Measurements from ENCODE around the gene SDC3.
"Not testable (repeated sequence)": the region's sequence is repeated elsewhere in the genome, so short reads cannot be mapped to it uniquely, and the experiment has no call there.

Gene SDC3, protein sequence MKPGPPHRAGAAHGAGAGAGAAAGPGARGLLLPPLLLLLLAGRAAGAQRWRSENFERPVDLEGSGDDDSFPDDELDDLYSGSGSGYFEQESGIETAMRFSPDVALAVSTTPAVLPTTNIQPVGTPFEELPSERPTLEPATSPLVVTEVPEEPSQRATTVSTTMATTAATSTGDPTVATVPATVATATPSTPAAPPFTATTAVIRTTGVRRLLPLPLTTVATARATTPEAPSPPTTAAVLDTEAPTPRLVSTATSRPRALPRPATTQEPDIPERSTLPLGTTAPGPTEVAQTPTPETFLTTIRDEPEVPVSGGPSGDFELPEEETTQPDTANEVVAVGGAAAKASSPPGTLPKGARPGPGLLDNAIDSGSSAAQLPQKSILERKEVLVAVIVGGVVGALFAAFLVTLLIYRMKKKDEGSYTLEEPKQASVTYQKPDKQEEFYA

DNA sequence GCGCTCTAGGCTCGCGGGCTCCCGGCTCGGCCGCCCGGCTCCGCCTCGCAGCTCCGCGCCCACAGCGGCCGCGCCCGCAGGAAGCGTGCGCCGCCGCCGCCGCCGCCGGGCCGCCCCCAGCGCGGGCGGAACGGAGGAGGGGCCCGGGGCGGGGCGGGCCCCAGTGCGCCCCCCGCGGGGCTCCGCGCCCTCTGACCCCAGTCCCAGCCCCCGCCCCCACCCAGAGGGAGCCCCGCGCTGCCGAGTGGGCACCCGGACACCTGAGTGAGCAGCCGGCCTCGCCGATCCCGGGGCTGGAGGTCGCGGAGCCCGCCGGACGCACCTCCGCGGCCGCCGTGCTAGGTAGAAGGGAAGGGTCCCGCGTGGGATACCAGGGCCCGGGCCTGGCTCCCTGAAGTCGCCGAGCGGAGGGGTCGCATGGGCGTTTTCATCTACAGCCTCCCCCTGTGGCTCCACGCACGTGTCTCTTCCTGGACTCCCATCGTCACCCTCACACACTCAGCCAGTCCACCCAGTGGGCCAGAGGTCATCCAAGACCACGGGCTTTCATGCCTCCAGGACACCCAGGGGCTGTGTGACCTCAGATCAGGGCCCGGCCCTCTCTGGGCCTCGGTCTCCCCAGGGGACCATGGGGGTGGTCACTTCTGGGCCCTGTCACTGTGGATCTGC lies at the start of gene SDC3:
Gene SDC3, minus strand, starts transcription at position 63 of the 669 bp plus-strand sequence. CDS start 172 bp downstream, outside the sequence.
- peak; percentile 27 for DNase-seq

DNA sequence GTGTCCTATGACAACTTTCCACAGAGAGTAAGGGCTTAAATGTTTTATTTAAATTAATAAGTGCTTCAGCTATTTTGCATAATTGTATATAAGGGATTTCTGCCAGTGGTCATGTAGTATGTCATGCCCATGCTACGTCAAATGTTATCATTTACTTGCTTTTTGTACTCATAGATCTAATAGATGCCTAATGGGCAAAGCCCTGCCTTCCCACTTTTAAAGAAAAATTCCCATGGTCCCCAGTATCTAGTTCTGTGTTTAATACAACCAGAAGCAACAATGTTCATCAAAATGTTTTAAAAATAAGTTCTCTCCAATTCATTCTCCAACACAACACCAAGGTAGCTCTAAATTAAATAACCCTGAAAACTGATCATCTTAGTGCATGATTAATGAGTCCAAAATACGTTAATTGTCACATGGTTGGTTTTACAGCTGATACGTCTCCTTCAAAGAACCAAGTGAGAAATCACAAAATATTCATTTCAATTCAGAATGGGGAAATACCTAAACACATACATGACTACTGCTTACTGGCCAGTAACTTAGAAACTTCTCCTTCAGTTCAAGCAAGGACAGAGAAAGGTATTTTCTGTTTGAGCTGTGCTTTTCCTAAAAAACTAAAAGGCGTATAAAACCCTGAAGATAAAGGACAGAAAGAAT lies 49.1 kb upstream of the SDC3 start:
- no peak for DNase-seq

DNA sequence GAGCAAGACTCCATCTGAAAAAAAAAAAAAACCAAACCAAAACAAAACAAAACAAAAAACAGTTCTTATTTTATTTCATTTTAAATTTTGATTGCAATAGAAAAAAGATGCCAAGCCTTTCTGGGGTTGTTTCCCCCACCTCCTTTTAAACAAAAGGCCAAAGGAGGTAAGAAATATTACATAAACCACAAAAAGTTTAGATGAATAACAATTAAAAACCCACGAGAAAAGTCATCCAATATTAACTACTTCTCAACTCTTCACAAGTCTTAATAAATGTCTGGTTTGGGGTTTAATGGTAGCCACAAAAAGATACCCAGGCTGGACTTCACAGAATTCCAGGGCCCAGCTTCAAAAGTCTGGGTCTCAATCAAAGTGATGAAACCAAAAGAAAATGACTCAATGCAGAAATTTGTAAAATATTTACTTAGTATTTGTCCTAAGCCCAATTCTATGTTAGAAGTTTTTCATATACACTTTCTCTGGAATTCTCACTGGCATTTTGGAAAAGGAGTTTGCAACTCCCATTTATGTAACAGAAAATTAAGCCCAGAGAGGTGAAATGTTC lies 47.0 kb upstream of the SDC3 start:
- no peak for DNase-seq

DNA sequence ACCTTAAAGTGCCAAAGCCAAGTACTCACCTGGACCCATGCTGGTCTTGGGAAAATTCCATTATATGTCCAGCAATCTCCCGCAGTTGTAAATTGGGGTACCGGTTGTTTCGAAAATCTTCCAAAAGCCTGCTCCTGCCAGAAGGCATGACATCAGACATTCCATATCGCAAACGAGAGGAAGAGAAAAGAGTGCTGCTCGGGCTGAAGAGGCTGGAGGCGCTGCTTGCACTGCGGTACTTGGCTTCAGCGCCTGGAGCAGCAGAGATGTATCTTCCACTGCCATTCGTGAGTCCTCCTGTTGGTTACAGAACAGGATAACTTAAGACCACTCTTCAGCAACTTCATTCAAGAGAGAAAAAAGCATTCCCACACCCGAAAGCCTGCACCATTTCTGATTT lies 45.1 kb upstream of the SDC3 start:
- DNase-seq, result no peak

DNA sequence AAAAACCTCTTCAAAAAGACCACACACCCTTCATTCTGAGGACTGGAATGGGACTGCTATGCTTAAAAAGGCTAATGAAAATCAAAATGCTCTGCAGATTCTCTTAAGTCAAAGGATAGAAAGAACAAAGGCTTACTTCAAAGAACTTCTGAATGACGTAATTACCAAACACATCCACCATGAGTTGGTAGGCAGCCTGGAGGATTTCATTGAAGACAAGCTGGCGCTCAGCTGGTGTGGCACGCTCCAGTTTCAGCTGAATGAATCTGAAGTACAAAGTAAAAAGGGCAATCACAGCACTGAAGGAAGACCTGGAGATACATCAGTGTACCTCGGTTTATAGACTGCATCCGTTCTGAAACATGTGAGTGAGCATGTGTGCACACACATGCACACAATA lies 43.5 kb upstream of the SDC3 start:
- no peak for DNase-seq

DNA sequence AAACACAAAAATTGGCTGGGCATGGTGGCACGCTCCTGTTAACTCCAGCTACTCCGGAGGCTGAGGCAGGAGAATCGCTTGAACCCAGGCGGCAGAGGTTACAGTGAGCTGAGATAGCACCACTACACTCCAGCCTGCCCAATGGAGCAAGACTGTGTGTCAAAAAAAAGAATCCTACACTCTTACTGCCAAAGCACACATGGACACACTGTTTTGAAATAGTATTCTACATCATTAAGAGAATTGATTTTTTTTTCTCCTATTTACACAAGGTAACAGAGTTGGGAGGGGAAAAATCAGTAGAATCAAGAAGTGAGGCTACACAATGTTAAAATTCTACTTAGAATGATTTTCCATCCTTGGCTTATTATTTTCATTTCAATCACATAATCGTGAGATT lies 42.1 kb upstream of the SDC3 start:
- no peak for DNase-seq

DNA sequence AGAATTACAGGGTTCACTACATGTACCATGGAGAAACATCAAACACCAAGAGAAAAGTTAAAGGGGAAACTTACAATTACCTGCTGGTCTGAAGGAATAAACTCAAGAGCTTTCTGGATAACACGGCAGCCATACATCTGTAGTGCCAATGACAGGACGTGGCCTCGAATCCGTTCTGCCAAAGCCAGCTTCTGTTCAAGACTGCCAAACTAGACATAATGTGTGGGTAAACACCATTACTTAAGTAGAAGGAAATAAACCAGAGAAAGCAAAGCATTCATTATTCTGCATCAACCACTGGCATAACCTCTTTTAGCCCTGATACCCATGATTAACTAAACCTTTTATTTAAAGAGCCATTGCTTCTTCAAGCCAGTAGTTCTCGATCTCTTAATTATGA lies 41.5 kb upstream of the SDC3 start:
- no peak for DNase-seq

DNA sequence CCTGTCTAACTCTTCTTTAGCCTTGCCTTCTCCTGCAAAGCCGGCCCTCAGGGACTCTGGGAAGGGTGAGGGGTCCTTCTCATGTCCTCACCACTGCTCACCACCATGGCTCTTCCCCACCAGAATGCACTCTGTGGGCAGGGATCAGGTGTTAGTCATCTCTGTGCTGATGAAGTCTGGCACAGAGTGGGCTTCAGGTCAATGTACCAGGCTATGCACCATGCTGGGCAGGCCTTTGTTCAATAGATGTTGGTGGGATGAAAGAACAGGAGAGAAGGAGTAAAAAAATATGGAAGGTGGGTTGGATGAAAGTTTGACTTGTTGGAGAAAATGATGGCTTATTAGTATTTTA lies 40.9 kb upstream of the SDC3 start:
- not testable (repeated sequence) for DNase-seq

DNA sequence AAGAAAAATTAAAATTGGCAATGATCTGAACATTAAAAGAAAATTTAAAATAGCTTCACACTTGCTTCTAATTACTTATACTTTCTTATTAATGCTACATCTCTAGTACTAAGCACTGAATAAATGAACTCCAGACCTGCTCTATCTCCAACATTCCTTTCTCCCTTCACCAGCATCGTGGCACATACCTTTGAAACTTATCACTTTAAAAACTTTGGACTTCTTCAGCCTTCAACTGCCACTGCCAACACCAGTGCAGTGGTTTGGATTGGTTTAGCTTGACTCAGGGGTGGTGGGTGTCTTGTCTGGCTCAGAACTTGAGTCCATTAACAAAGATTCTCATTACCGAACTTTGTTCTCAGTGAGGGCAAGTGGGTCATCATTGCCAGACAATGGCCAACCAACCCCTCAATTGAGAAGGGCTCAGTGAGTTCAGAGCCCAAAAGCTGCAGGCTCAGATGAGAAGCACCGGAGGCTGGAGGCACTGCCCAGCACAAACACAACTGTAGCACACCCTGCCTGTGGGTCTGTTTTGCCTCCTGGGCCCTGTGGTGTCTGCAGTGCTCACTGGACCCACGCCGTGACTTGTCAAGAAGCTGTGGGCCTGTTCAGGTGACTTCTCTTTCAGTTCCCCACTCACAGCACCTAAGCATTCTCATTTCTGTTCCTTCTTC lies 40.4 kb upstream of the SDC3 start:
- not testable (repeated sequence) for DNase-seq

DNA sequence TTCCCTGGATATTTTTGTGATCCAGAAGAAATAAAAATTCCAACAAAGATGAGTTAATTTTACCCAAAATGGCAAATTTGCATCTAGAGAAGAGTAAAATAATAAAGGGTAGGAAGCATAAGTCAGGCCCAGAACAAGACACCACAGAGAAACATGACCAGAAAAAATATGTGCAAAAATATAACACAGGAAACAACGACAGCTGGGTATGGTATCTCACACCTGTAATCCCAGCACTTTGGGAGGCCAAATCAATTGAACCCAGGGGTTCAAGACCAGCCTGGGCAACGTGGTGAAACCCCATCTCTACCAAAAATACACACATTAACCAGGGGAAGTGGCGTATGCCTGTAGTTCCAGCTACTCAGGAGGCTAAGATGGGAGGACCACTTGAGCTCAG lies 39.7 kb upstream of the SDC3 start:
- no peak for DNase-seq

DNA sequence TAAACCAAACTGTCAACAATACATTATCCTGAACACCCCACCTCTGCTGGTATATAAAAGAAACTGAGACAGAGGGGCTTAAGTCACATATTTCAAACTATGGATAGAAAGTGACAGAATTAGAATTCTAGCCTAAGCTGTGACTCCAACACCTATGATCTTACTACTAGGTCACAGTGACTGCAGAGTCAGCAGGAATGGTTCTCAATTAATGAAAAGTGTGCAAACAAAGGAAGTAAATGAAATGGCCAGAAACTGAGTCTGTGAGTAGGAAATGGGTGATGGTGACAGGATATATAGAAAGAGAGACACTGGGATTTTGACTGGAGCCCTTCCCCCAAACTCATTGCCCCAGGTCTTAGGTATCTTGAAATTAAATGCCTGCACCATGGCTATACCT lies 38.7 kb upstream of the SDC3 start:
- DNase-seq, result no peak

DNA sequence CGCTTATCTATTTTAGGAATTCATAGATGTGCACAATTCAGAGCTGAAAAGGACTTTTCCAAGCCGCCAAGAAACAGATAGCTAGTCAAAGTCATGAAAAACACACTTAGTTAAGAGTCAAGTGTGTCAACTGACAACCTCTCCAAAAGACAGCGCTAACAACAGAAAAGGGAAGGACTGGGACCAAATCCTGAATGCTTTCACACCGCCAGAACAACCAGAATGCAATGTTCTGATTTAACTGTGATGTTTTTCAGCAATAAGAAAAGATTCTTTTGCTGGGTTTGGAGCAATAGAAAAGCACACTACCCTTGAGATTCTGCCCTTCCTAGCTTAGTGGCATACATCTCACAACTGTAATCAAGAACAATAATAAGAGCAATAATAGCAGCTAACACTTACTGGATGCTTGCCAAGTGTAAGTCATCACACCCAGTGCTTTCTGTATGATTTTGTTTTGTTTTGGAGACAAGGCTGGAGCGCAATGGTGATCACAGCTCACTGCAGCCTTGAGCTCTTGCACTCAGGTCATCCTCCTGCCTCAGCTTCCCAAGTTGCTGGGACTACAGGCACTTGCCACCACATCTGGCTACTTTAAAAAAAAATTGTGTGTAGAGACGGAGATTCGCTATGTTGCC lies 33.9 kb upstream of the SDC3 start:
- no peak for DNase-seq

DNA sequence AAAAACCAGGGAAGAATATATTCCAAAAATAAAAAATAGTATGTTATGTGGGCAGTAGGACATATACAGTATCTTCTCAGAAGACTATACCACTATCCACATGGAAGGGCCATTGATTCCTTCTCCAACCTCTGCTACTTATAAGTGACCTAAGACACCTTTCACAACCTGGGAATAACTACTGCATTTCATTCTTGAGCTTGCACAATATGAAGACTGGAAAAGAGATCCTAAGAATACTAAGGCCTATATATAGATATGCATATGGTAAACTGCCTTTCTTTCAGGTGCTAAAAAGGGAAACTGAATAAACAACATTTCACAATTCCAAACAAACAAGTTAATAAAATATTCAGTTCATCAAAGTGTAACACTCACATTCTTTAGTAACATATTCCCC lies 32.0 kb upstream of the SDC3 start:
- DNase-seq, result no peak

DNA sequence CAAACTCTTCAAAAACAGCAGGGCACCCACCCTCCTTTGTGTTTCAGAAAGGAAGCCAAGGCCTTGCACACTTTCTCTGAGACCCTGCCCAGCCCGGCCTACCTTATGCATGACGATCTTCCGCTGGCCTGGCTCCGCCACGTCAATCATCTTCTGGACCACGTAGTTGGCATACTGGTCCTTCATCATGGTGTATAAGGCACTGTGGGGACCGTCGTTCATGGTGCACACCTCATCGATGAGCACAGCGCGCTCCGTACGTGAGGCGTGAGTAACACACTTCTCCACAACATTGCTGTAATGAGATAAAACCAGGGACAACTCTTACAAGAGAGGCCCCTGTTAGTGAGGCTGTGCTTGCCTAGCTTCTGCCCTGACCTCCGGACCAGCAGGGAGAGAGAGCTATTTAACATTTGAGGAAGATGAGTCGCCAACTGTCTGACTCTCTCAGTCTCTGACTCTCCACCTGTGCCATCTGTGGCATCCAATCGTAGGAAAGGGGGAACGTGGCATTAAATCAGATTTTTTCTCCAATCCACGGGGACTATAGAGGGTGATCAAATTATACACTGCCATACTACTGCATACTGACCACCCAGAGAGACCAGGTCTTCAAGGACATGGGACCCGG lies 28.1 kb upstream of the SDC3 start:
- DNase-seq, result no peak

DNA sequence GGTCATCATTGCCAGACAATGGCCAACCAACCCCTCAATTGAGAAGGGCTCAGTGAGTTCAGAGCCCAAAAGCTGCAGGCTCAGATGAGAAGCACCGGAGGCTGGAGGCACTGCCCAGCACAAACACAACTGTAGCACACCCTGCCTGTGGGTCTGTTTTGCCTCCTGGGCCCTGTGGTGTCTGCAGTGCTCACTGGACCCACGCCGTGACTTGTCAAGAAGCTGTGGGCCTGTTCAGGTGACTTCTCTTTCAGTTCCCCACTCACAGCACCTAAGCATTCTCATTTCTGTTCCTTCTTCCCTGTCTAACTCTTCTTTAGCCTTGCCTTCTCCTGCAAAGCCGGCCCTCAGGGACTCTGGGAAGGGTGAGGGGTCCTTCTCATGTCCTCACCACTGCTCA lies 27.2 kb upstream of the SDC3 start:
- DNase-seq, result not testable (repeated sequence)

DNA sequence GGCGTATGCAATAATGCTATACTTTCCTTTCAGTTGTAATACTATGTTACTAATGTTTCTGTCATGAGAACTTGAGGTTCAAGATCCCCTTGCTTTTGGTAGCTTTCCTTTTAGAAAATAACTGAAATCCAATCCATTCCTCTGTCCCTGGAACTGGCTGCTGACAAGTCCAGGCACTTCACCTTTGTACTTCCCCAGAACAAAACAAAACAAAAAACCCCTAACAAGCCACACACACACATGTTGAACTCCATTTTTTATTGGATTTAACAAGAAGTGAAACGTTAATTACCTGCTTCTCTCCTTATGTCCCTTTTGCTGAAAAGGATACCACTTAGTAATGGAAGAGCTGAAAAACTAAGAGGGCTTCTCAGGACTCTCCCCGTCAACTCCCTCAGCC lies 26.1 kb upstream of the SDC3 start:
- DNase-seq, result no peak

DNA sequence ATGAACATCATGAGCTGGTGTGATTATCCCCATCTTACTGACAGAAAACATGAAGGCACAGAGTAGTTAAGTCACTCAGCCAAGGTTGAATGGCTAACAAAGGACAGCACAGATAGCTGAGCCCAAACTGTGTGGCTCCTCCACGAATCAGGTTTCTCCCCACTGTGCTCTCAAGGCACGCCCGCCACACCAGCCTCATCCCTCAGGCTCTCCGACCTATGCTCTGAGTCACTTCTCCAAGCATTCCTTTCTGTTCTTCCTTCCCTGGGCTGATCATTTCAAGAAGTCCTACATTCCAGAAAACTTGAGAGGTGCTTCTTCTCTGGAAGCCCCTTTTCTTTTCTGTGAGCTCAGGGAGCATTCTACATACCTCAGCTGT lies 25.3 kb upstream of the SDC3 start:
- DNase-seq, result no peak

DNA sequence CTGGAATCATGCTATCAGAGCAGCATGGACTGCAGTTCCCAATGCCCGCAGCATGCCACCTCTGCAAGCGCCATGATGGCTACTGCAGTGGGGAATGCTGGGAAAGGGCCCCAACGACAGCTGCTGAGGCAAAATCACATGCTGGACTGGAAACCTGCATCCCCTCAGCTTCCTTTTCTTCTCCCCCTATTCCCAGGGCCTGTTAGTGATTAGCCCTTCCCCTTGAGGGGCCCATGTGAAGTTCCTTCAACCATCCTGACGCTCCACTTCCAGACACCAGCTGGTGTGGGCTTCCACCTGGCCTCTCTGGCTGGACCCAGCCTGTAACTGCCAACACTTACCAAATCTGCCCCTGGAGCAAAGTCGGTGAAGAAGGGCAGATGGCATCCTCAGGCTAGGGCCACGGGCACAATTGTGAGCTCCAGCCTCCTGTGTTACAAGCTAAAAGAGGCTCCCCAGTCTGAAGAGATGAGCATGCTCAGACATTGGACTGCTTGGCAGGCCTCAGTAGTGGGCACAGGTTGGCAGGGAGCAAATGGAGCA lies 22.1 kb upstream of the SDC3 start:
- no peak for DNase-seq

DNA sequence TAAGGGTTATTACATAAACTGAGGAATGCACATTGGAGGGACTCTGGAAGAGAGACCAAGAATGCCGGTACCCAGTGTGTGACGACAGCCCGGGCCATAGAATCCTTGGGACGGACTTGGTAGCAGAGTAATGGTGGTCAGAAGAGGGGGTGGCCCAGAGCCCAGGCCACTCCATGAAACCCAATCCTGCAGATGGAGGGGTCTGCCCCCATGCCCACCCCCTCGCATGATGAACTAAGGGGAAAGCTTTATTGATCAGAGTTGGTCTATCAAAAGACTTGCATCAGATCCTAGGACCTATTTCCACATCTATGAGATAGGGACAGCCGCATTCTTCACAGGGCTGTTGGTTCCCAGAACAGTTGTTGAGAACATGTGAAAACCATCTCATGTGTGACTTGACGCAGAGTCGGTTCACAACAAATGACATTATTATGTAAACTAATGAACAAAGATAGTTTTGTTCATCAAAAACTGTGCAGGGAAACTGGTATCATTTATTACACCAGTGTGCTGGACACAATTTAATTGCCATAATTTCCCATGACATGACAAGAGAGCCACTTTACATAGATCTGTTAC lies 21.5 kb upstream of the SDC3 start:
- DNase-seq, result no peak

DNA sequence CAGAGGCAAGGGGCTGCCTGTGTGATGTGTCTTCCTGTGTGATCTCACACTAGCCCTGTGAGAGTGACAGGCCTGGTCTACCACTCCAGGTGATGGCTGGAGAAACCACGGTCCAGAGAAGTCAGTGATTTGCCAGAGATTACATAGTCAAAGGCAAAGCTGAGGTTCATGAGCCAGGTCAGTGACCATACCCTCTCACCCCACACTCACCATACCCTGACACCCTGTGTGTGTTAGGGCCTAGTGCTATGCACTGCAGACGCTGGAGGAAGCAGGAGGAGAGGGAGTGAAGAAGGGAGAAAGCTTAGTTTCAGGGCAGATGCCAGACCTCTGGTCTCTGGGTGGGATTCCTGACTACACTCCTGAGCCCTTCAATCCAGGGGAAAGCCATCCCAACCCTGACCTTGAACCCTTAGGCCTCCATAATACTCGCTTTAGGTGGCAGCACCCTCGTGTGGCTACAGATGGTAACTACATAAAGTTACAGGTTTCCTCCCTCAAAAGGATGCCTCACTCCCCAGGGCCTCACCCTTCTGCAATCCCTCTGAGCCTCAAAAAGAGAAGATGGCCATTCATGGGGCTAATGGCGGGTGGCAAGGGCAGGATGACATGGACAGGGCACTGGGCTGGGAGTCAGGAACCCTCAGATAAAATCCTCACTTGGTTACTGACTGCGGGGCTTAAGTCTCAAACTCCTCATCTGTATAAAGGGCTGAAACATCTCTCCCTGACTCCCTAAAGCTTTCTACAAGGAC lies 20.8 kb upstream of the SDC3 start:
- peak; percentile 33 for DNase-seq

DNA sequence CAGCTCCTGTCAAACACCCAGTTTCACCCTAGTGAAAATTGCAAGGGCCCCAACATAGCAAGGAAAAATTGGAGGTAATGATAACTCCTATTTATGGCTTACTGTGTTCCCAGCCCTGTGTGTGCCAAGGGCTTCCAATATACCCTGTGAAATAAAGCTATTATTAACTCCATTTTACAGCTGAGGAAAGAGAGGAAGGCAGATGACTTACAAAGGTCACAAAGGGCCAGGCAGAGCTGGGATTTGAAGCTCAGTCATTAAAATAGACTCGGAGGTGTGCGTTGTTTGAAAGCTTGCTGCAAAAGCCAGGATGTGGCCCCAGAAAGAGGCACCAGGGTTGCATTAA lies 20.2 kb upstream of the SDC3 start:
- no peak for DNase-seq

All from NCI-H345 (cell line).